HEK293 (cell line): ENCODE data around the gene ROBO1.

Experiments used
- CTCF ChIA-PET: fragments of 350-600 bp; formaldehyde crosslinking; extraction: SDS; loops from one replicate; lab custom pipeline; 2021; ENCODE audit warnings: antibody characterized with exemption; lab: Yijun Ruan, JAX
- POLR2A ChIA-PET: fragments of 300-600 bp; formaldehyde crosslinking; extraction: SDS; loops from one replicate; lab custom pipeline; 2020; ENCODE audit warnings: antibody characterized with exemption, inconsistent platforms; lab: Yijun Ruan, JAX
- H3K27ac ChIP-seq: fragments of 200-500 bp; sonication (Bioruptor generic); 2 replicates; pipeline ENCODE4 v1.5.1; 2014; ENCODE audit warnings: low read depth, low read length, control low read depth, inconsistent platforms; ENCODE audit errors: extremely low read depth
- H3K36me3 ChIP-seq, 2 experiments: fragments of 200-500 bp in 1 of 2; sonication (Bioruptor generic) in 1 of 2; 1 replicate in 1 of 2; 2 replicates in 1 of 2; pipeline ENCODE4 v1.5.1; 2014 to 2017; ENCODE audit warnings: inconsistent platforms in 2 of 2, low read length in 2 of 2; ENCODE audit not compliant: control insufficient read depth in 2 of 2, insufficient read depth in 1 of 2
- H3K4me1 ChIP-seq: fragments of 200-500 bp; sonication (Bioruptor generic); 2 replicates; pipeline ENCODE4 v1.5.1; 2014; ENCODE audit warnings: mild to moderate bottlenecking, low read length, inconsistent platforms; ENCODE audit not compliant: control insufficient read depth, insufficient read depth
- H3K4me3 ChIP-seq: 2 replicates; pipeline ENCODE4 v1.5.1; 2011; ENCODE audit warnings: low read depth, mild to moderate bottlenecking, control low read depth, low read length, moderate library complexity
- H3K9me3 ChIP-seq: fragments of 200-500 bp; sonication (Bioruptor generic); 2 replicates; pipeline ENCODE4 v1.5.1; 2014; ENCODE audit warnings: low read depth, low read length, inconsistent platforms; ENCODE audit not compliant: control insufficient read depth, insufficient read depth
- BCL6B ChIP-seq: fragments of 450-650 bp; formaldehyde crosslinking; IDR thresholded peaks from 2 replicates; pipeline ENCODE4 v1.5.1; 2017; ENCODE audit warnings: missing biosample characterization, missing genetic modification characterization
- HIC1 ChIP-seq: fragments of 450-650 bp; formaldehyde crosslinking; IDR thresholded peaks from 2 replicates; pipeline ENCODE4 v1.5.1; 2016; ENCODE audit warnings: missing biosample characterization, missing genetic modification characterization
- IKZF3 ChIP-seq: fragments of 450-650 bp; IDR thresholded peaks from 2 replicates; pipeline ENCODE4 v1.5.0; 2018; ENCODE audit warnings: missing biosample characterization, mild to moderate bottlenecking, missing genetic modification characterization, moderate library complexity
- OSR2 ChIP-seq: fragments of 450-650 bp; formaldehyde crosslinking; IDR thresholded peaks from 2 replicates; pipeline ENCODE4 v1.5.1; 2016; ENCODE audit warnings: missing biosample characterization, missing genetic modification characterization
- PRDM10 ChIP-seq: fragments of 450-650 bp; formaldehyde crosslinking; IDR thresholded peaks from 2 replicates; pipeline ENCODE4 v1.5.1; 2016; ENCODE audit warnings: missing biosample characterization, missing genetic modification characterization
- PRDM6 ChIP-seq: fragments of 450-650 bp; formaldehyde crosslinking; IDR thresholded peaks from 2 replicates; pipeline ENCODE4 v1.5.1; 2017; ENCODE audit warnings: missing biosample characterization, missing genetic modification characterization
- ZBTB26 ChIP-seq: fragments of 450-650 bp; formaldehyde crosslinking; optimal IDR thresholded peaks from 2 replicates; pipeline ENCODE3; 2016; ENCODE audit warnings: missing biosample characterization, mild to moderate bottlenecking, missing genetic modification characterization
- ZNF112 ChIP-seq: fragments of 450-650 bp; formaldehyde crosslinking; IDR thresholded peaks from 2 replicates; pipeline ENCODE4 v1.5.0; 2017; ENCODE audit warnings: missing biosample characterization, missing genetic modification characterization
- ZNF214 ChIP-seq: fragments of 450-650 bp; formaldehyde crosslinking; IDR thresholded peaks from 2 replicates; pipeline ENCODE4 v1.5.1; 2017; ENCODE audit warnings: missing biosample characterization, mild to moderate bottlenecking, missing genetic modification characterization, borderline replicate concordance
- ZNF292 ChIP-seq: fragments of 450-650 bp; formaldehyde crosslinking; IDR thresholded peaks from 2 replicates; pipeline ENCODE4 v1.5.1; 2016; ENCODE audit warnings: low read depth, missing biosample characterization, missing genetic modification characterization, borderline replicate concordance
- ZNF341 ChIP-seq: fragments of 450-650 bp; formaldehyde crosslinking; IDR thresholded peaks from 2 replicates; pipeline ENCODE4; 2016; ENCODE audit warnings: low read depth, missing biosample characterization, missing genetic modification characterization
- ZNF510 ChIP-seq: fragments of 450-650 bp; formaldehyde crosslinking; IDR thresholded peaks from 2 replicates; pipeline ENCODE4 v1.5.1; 2018; ENCODE audit warnings: mild to moderate bottlenecking, missing genetic modification characterization, missing biosample characterization; ENCODE audit not compliant: insufficient replicate concordance
- ZNF514 ChIP-seq: fragments of 450-650 bp; formaldehyde crosslinking; IDR thresholded peaks from 2 replicates; pipeline ENCODE4 v1.5.1; 2016; ENCODE audit warnings: missing biosample characterization, missing genetic modification characterization
- ZNF521 ChIP-seq: fragments of 450-650 bp; formaldehyde crosslinking; IDR thresholded peaks from 2 replicates; pipeline ENCODE4 v1.5.1; 2017; ENCODE audit warnings: missing biosample characterization, mild to moderate bottlenecking, missing genetic modification characterization
- ZNF558 ChIP-seq: fragments of 450-650 bp; formaldehyde crosslinking; IDR thresholded peaks from 2 replicates; pipeline ENCODE4 v1.5.1; 2016; ENCODE audit warnings: missing biosample characterization, missing genetic modification characterization
- ZNF623 ChIP-seq: fragments of 450-650 bp; formaldehyde crosslinking; IDR thresholded peaks from 2 replicates; pipeline ENCODE4 v1.5.1; 2016; ENCODE audit warnings: missing biosample characterization, missing genetic modification characterization
- ZNF830 ChIP-seq: fragments of 450-650 bp; IDR thresholded peaks from 2 replicates; pipeline ENCODE4 v1.5.0; 2018; ENCODE audit warnings: missing biosample characterization, missing genetic modification characterization, low read depth, mild to moderate bottlenecking, moderate library complexity

ROBO1 gene

GRCh38 chr3:78918361-78919020, 849.3 kb downstream of the ROBO1 start:
- Histone ChIP-seq H3K4me3 (no peak overlapping the region), H3K36me3 (no peaks in the 10 kb centered on the region; a peak in 1 of 3 replicates), H3K4me1 (peaks cover 6% of the 10 kb centered on the region), H3K9me3 (no peaks in the 10 kb centered on the region)
- ChIA-PET CTCF (no interaction called here), POLR2A (no interaction called here)
- TF ChIP-seq ZNF830 (tag by site-specific recombination) (no peak), ZNF521 (tag by site-specific recombination) (no peak), IKZF3 (tag by site-specific recombination) (no peak), BCL6B (0 out of 2 replicates have a peak, but pooled peaks have one; percentile 25), ZNF112 (tag by site-specific recombination) (no peak), ZNF623 (no peak), ZNF292 (tag by site-specific recombination) (no peak), OSR2 (0 out of 2 replicates have a peak, but pooled peaks have one; percentile 8)
- TF ChIP-seq, all 188 proteins: peak for 2
- no peak overlapping the region; the same call in 1 of the 2 replicates for H3K27ac ChIP-seq

- POLR2A ChIA-PET, result no interaction called here
- H3K27ac ChIP-seq, result no peak overlapping the region
- no peaks in the 10 kb centered on the region; a peak in 1 of 3 replicates for H3K36me3 ChIP-seq
- H3K9me3 ChIP-seq, result no peaks in the 10 kb centered on the region
- peaks cover 6% of the 10 kb centered on the region for H3K4me1 ChIP-seq
- peak; percentile 23; the same call in 1 of the 2 replicates for TF ChIP-seq PRDM6 (tag by site-specific recombination)
- no peak for TF ChIP-seq HIC1 (tag by site-specific recombination)
- CTCF ChIA-PET, result interaction anchor here (0.6 kb wide), 1 partner anchor 234 kb away, joined by 4 read pairs; no protein-coding TSS in a partner anchor
- H3K4me3 ChIP-seq, result no peak overlapping the region
Measured at GRCh38 chr3:78917536-78917935, 850.3 kb downstream of the ROBO1 start.

- H3K4me3 ChIP-seq, result no peak overlapping the region
- no peaks in the 10 kb centered on the region for H3K36me3 ChIP-seq
- ChIA-PET POLR2A (no interaction called here), CTCF (no interaction called here)
- H3K27ac ChIP-seq, result no peak overlapping the region
- TF ChIP-seq ZBTB26, result no peak
- TF ChIP-seq PRDM10 (tag by site-specific recombination), result 0 out of 2 replicates have a peak, but pooled peaks have one; percentile 29
- 0 out of 2 replicates have a peak, but pooled peaks have one; percentile 32 for TF ChIP-seq PRDM6 (tag by site-specific recombination)
- no peak for TF ChIP-seq ZNF341 (tag by site-specific recombination)
- TF ChIP-seq ZNF214 (tag by site-specific recombination), result no peak
- TF ChIP-seq ZNF558, result no peak
- TF ChIP-seq ZNF514, result no peak
- TF ChIP-seq ZNF510 (tag by site-specific recombination), result no peak
- H3K9me3 ChIP-seq, result no peaks in the 10 kb centered on the region
- peaks cover 9% of the 10 kb centered on the region for H3K4me1 ChIP-seq
Measured at GRCh38 chr3:78913711-78914110, 854.1 kb downstream of the ROBO1 start.
